Epithelial cell of esophagus (primary cell): Measurements from ENCODE around the gene ABCB4.
A peak's percentile ranks its signal among the peaks of the same experiment; 100 is the strongest.

Experiments used
- DNase-seq: peaks from one replicate; pipeline ENCODE4 v3.0.0; 2010; ENCODE audit warnings: low read depth
- H3K4me3 ChIP-seq: 2 replicates; pipeline ENCODE4 v1.5.1; 2011; ENCODE audit warnings: mild to moderate bottlenecking, low read length, control low read depth
- TF ChIP-seq, protein P1 (sequence below): IDR thresholded peaks from 2 replicates; pipeline ENCODE4 v1.5.1; 2011; ENCODE audit warnings: low read depth, mild to moderate bottlenecking, low read length, control low read depth, inconsistent platforms; ENCODE audit not compliant: insufficient read depth; ENCODE audit errors: missing control alignments

Gene ABCB4

DNA sequence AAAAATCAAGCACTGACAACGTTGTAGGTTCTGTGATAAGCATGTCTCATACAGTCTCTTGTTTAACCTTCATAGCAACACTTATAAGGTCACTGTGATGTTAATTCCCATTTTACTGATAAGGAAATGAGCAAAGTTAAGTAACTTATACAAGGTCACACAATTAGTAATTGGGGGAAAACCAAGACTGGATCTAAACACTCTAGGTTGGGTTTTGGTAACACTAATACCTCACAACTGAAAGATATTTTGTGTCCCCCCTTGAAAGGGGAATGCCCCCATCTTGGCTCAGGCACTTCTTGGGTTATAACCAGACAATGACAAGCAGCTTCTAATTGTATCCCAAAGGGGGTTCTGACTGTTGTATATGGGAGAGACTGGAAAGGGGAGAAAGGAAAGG, 36.0 kb upstream of the ABCB4 start:
- DNase-seq: no peak
- H3K4me3 ChIP-seq: no peak overlapping the region
- TF ChIP-seq, protein P1, sequence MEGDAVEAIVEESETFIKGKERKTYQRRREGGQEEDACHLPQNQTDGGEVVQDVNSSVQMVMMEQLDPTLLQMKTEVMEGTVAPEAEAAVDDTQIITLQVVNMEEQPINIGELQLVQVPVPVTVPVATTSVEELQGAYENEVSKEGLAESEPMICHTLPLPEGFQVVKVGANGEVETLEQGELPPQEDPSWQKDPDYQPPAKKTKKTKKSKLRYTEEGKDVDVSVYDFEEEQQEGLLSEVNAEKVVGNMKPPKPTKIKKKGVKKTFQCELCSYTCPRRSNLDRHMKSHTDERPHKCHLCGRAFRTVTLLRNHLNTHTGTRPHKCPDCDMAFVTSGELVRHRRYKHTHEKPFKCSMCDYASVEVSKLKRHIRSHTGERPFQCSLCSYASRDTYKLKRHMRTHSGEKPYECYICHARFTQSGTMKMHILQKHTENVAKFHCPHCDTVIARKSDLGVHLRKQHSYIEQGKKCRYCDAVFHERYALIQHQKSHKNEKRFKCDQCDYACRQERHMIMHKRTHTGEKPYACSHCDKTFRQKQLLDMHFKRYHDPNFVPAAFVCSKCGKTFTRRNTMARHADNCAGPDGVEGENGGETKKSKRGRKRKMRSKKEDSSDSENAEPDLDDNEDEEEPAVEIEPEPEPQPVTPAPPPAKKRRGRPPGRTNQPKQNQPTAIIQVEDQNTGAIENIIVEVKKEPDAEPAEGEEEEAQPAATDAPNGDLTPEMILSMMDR: no peak

GRCh38 chr7:87510411-87510875, 35.0 kb upstream of the ABCB4 start:
- no peak overlapping the region for H3K4me3 ChIP-seq
- TF ChIP-seq, protein P1: no peak
- no peak for DNase-seq

DNA sequence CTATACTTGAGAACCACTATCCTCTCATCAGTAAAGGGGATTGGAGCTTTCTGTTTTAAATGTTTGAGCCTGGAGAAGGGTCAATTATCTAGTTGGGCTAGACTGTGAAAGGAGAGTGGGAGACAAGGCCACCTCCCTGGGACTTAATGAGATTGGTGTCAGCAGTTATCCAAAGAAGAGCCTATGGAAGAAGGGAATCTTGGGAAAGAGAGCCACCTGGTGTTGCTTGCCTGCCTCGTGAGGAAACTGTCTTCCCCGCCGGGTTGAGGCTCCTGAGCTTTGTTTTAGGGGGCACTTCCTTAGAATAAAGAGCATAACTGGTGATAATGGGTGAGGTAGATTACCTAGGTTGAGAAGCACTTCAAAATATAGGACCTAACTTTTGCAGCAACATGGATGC, 32.0 kb upstream of the ABCB4 start:
- DNase-seq: peak; percentile 10
- TF ChIP-seq, protein P1: peak; percentile 33
- H3K4me3 ChIP-seq: no peak overlapping the region

DNA sequence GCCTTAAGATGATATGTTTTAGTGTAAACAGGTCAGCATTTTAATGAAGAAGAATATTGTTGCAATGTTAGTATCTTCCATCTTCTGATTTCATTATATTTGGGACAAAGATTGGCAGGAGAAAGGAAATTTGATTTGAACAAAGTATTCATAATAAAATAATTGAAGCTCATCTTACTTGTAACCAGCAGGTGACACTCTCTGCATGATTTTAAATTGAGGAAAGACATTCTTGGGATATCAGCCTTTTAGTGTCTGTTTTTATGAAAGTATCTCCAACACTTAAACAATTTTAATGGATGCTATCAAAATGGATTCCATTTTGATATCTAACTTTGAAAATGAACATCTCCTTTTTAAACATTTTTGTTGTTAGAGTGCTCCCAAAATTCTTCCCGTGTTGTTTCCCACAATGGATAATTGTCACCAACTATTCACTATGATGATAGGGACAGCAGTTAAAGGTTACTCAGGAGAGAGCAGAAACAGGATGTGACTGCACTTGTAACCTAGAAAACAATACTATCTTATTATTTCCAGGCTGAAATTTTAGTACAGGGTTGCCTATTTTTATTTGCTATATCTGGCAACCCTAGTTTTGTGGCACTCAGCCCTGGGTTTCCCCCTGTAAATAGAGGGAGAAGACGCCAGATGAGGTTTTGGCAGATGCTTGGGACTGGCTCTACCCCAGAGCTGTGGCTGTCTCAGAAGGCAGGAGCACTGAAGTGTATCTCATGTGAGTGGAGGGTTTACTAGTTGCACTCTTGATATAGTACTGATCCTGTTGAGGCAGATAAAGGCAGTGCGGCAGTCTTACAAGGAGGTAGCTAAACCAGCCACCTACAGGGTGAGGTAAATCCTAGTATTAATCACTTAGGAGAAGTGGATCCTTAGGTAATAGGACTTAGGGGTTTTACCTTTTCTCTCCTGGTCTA, 31.0 kb upstream of the ABCB4 start:
- TF ChIP-seq, protein P1: peak; percentile 34
- DNase-seq: peak; percentile 32
- H3K4me3 ChIP-seq: no peak overlapping the region

- TF ChIP-seq, protein P1: no peak
- no peak overlapping the region for H3K4me3 ChIP-seq
- DNase-seq: no peak
Measured at GRCh38 chr7:87505557-87506245, 30.2 kb upstream of the ABCB4 start.

DNA sequence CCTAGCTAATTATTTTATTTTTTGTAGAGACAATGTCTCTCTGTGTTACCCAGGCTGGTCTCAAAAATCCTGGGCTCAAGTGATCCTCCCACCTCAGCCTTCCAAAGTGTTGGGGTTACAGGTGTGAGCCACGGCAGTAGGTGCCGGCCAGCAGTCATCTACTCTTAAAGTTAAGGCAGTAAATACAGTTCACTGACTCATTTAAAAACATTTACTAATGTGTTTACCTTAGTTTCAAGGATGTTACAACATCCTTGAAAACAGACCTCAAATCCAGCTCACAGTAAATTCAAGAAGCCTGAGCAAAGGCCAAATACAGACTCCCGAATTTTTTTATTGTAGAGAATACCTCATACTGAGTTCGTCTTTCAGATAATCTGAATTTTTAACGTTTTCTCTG, 29.6 kb upstream of the ABCB4 start:
- no peak for DNase-seq
- H3K4me3 ChIP-seq: no peak overlapping the region
- TF ChIP-seq, protein P1: no peak
